SK-N-MC (cell line): Measurements from ENCODE around the gene PIGR.

Experiments
- EZH2 ChIP-seq: fragments of 200-600 bp; sonication (generic); IDR thresholded peaks from one replicate; pipeline ENCODE4 v1.6.1; 2017; ENCODE audit warnings: antibody characterized with exemption
- FOXP2 ChIP-seq: optimal IDR thresholded peaks from 2 replicates; pipeline ENCODE3; 2011; ENCODE audit warnings: mild to moderate bottlenecking, moderate library complexity; ENCODE audit not compliant: insufficient read depth; ENCODE audit errors: extremely low read length, control extremely low read depth
- POLR2AphosphoS5 ChIP-seq: IDR thresholded peaks from 2 replicates; pipeline ENCODE4 v1.6.1; 2012; ENCODE audit warnings: mild to moderate bottlenecking, low read depth, low read length, borderline replicate concordance

DNA sequence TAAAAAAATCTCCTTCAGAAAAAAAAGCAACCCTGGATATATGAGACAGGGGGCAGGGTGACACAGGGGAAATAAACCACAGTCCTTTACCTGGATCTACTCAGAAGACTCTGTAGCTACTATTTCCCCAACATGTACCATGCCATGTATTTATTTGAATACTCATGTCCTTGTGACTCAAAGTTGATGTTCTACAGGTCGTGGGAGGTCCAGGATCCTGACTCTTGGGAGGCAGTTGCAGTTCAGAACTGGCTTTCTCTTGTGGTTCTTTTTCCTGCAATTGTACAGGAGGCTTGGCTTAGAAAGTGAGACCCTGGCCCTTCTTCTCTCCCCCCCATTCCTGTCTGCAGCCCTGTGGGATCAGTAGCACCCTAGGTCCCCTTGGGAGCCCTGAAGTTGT is 54.9 kb downstream of the PIGR start:
- no peak for TF ChIP-seq POLR2AphosphoS5
- no peak for TF ChIP-seq EZH2
- no peak for TF ChIP-seq FOXP2
